Measurements from ENCODE around the gene SBNO1. TPM values are rescaled to one million over a fixed set of nuclear protein-coding genes. Genes with fewer than 3 reads are reported as not detected.
"Not testable (repeated sequence)": the region's sequence is repeated elsewhere in the genome, so short reads cannot be mapped to it uniquely, and the experiment has no call there.

SBNO1 gene
- total and polyA plus RNA-seq, 7 donors: 3.0 to 23.4 (median 20.2) TPM

- H3K27me3 ChIP-seq: no peaks in the 10 kb centered on the region
- no peaks in the 10 kb centered on the region for H3K9me3 ChIP-seq
- H3K27ac ChIP-seq: peak overlapping the region; percentile 83 to 92 (median 84)
- H3K4me1 ChIP-seq: peaks cover 0 to 22% (median 17%) of the 10 kb centered on the region in 4 donors
- H3K36me3 ChIP-seq: no peaks in the 10 kb centered on the region
- WGBS, 2 donors: 1 to 4% methylated on average over 41 of the region's 41 CpGs
- TF ChIP-seq EP300 (IDR thresholded peaks at IDR 0.05): no peak
- intact Hi-C loops (cut with DNase I): no loop called here
- DNase-seq: peak; percentile 69
- peak overlapping the region; percentile 65 to 94 (median 70) for H3K4me3 ChIP-seq
Observed at GRCh38 chr12:123384318-123384993, 19.8 kb upstream of the SBNO1 start.

GRCh38 chr12:123382684-123383083 lies 18.0 kb upstream of the SBNO1 start:
- TF ChIP-seq POLR2AphosphoS5 (IDR thresholded peaks at IDR 0.05): no peak
- TF ChIP-seq POLR2A (IDR thresholded peaks at IDR 0.05): no peak
- no peak for TF ChIP-seq EP300 (IDR thresholded peaks at IDR 0.05)
- no peak for TF ChIP-seq CTCF (IDR thresholded peaks at IDR 0.05)
- no peaks in the 10 kb centered on the region for H3K27me3 ChIP-seq
- DNase-seq: no peak
- no peak overlapping the region for H3K27ac ChIP-seq
- WGBS, 2 donors: 92 to 95% methylated on average over 14 of the region's 14 CpGs
- H3K9me3 ChIP-seq: no peaks in the 10 kb centered on the region
- peak overlapping the region in 1 of 4 donors; percentile 65 for H3K4me3 ChIP-seq
- H3K4me1 ChIP-seq: peaks cover 0 to 15% (median 10%) of the 10 kb centered on the region in 4 donors
- intact Hi-C loops (cut with DNase I): loop anchor here (1.0 kb wide), 1 partner anchor 17 kb away; no protein-coding TSS in a partner anchor
- no peaks in the 10 kb centered on the region for H3K36me3 ChIP-seq

- intact Hi-C loops (cut with DNase I): no loop called here
- Histone ChIP-seq H3K27ac (no peak overlapping the region), H3K36me3 (no peaks in the 10 kb centered on the region), H3K27me3 (no peaks in the 10 kb centered on the region), H3K9me3 (no peaks in the 10 kb centered on the region), H3K4me1 (peaks cover 0 to 3% (median 2%) of the 10 kb centered on the region in 4 donors), H3K4me3 (no peak overlapping the region)
- DNase-seq: no peak
- WGBS, 2 donors: 91 to 93% methylated on average over 5 of the region's 5 CpGs
- TF ChIP-seq CTCF (IDR thresholded peaks at IDR 0.05) (no peak), POLR2A (IDR thresholded peaks at IDR 0.05) (no peak)
Observed at GRCh38 chr12:123379391-123379790, 14.7 kb upstream of the SBNO1 start.

GRCh38 chr12:123372415-123372814 lies 7.8 kb upstream of the SBNO1 start:
- H3K27me3 ChIP-seq; H3K4me1 ChIP-seq; H3K27ac ChIP-seq; DNase-seq; H3K9me3 ChIP-seq; H3K4me3 ChIP-seq; intact Hi-C loops (cut with DNase I); H3K36me3 ChIP-seq: not testable (repeated sequence)
- 74 to 79% methylated on average over 5 of the region's 5 CpGs for WGBS, 2 donors

- H3K9me3 ChIP-seq; H3K4me1 ChIP-seq; intact Hi-C loops (cut with DNase I); DNase-seq; H3K36me3 ChIP-seq; H3K27ac ChIP-seq; H3K4me3 ChIP-seq; H3K27me3 ChIP-seq: not testable (repeated sequence)
- WGBS, 2 donors: 93 to 96% methylated on average over 48 of the region's 48 CpGs
Observed at GRCh38 chr12:123371667-123372368, 7.2 kb upstream of the SBNO1 start.

GRCh38 chr12:123369229-123369628 lies 4.6 kb upstream of the SBNO1 start:
- no peak for TF ChIP-seq POLR2AphosphoS5 (IDR thresholded peaks at IDR 0.05)
- TF ChIP-seq CTCF (IDR thresholded peaks at IDR 0.05): no peak
- no peak for TF ChIP-seq POLR2A (IDR thresholded peaks at IDR 0.05)
- no peak for TF ChIP-seq EP300 (IDR thresholded peaks at IDR 0.05)
- intact Hi-C loops (cut with DNase I): loop anchor here (5.0 kb wide), 1 partner anchor 88 kb away; the partner anchor contains the start of gene SNRNP35
- Histone ChIP-seq H3K36me3 (no peaks in the 10 kb centered on the region), H3K27me3 (no peaks in the 10 kb centered on the region), H3K4me3 (no peak overlapping the region), H3K4me1 (peaks cover 0 to 8% (median 6%) of the 10 kb centered on the region in 4 donors), H3K27ac (peak overlapping the region in 1 of 4 donors; percentile 13), H3K9me3 (no peaks in the 10 kb centered on the region)
- DNase-seq: peak; percentile 48
- WGBS, 2 donors: 95 to 96% methylated on average over 5 of the region's 5 CpGs

GRCh38 chr12:123368431-123368830 lies 3.8 kb upstream of the SBNO1 start:
- H3K36me3 ChIP-seq, H3K9me3 ChIP-seq, H3K4me3 ChIP-seq, H3K27me3 ChIP-seq: not testable (repeated sequence)
- WGBS, 2 donors: 94 to 96% methylated on average over 7 of the region's 7 CpGs
- H3K27ac ChIP-seq: peak overlapping the region in 1 of 4 donors; percentile 94
- intact Hi-C loops (cut with DNase I): loop anchor here (5.0 kb wide), 1 partner anchor 89 kb away; the partner anchor contains the start of gene SNRNP35
- peak; percentile 46 for DNase-seq
- H3K4me1 ChIP-seq: peaks cover 0 to 14% (median 7%) of the 10 kb centered on the region in 4 donors

All from sigmoid colon (tissue), 7 donors.